Liver (tissue), 3 donors: ENCODE data around the gene MCTP1.

Experiments used
- ATF3 ChIP-seq: IDR thresholded peaks from 2 replicates; pipeline ENCODE4 v1.6.1; 2016; ENCODE audit warnings: antibody characterized with exemption
- CTCF ChIP-seq: fragments of 150-350 bp; IDR thresholded peaks from 2 replicates; pipeline ENCODE4 v1.5.1; 2017; ENCODE audit warnings: improper control_type of control experiment, low read depth, low read length; ENCODE audit not compliant: missing input control
- HNF4A ChIP-seq, 2 donors: conservative IDR thresholded peaks; 2 replicates each; pipeline ENCODE4 v1.6.1; 2016; ENCODE audit warnings: antibody characterized with exemption in 2 of 2, mild to moderate bottlenecking in 2 of 2
- JUND ChIP-seq, 2 donors: IDR thresholded peaks; 2 replicates each; pipeline ENCODE4 v1.6.1; 2016; ENCODE audit warnings: antibody characterized with exemption in 2 of 2
- RAD21 ChIP-seq, 2 donors: IDR thresholded peaks; 2 replicates each; pipeline ENCODE4 v1.6.1; 2016; ENCODE audit warnings: antibody characterized with exemption in 2 of 2, mild to moderate bottlenecking in 2 of 2
- TAF1 ChIP-seq: conservative IDR thresholded peaks from 2 replicates; pipeline ENCODE4 v1.6.1; 2016; ENCODE audit warnings: antibody characterized with exemption, mild to moderate bottlenecking
- YY1 ChIP-seq: IDR thresholded peaks from 2 replicates; pipeline ENCODE4 v1.6.1; 2016; ENCODE audit warnings: antibody characterized with exemption, mild to moderate bottlenecking
- ZBTB33 ChIP-seq: IDR thresholded peaks from 2 replicates; pipeline ENCODE4 v1.6.1; 2016; ENCODE audit warnings: antibody characterized with exemption
- TF ChIP-seq, protein P1 (sequence below): IDR thresholded peaks from 2 replicates; pipeline ENCODE4 v1.6.1; 2016; ENCODE audit warnings: antibody characterized with exemption, mild to moderate bottlenecking
- donor health status: healthy.
- donor health status: healthy.

GRCh38 chr5:94754824-94755223, 530.1 kb downstream of the MCTP1 start:
- TF ChIP-seq CTCF (no peak), ATF3 (no peak), JUND (IDR thresholded peaks at IDR 0.05) (no peak), YY1 (no peak), HNF4A (conservative IDR thresholded peaks at IDR 0.05) (no peak), TAF1 (no peak), ZBTB33 (no peak), RAD21 (IDR thresholded peaks at IDR 0.05) (no peak)
- TF ChIP-seq, protein P1, sequence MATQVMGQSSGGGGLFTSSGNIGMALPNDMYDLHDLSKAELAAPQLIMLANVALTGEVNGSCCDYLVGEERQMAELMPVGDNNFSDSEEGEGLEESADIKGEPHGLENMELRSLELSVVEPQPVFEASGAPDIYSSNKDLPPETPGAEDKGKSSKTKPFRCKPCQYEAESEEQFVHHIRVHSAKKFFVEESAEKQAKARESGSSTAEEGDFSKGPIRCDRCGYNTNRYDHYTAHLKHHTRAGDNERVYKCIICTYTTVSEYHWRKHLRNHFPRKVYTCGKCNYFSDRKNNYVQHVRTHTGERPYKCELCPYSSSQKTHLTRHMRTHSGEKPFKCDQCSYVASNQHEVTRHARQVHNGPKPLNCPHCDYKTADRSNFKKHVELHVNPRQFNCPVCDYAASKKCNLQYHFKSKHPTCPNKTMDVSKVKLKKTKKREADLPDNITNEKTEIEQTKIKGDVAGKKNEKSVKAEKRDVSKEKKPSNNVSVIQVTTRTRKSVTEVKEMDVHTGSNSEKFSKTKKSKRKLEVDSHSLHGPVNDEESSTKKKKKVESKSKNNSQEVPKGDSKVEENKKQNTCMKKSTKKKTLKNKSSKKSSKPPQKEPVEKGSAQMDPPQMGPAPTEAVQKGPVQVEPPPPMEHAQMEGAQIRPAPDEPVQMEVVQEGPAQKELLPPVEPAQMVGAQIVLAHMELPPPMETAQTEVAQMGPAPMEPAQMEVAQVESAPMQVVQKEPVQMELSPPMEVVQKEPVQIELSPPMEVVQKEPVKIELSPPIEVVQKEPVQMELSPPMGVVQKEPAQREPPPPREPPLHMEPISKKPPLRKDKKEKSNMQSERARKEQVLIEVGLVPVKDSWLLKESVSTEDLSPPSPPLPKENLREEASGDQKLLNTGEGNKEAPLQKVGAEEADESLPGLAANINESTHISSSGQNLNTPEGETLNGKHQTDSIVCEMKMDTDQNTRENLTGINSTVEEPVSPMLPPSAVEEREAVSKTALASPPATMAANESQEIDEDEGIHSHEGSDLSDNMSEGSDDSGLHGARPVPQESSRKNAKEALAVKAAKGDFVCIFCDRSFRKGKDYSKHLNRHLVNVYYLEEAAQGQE: no peak
